KOPT-K1 (cell line): ENCODE data around the gene AMZ2.

Experiments
- H3K27ac ChIP-seq: fragments of 200-600 bp; sonication (generic); 2 replicates; pipeline ENCODE4 v1.5.1; 2016; ENCODE audit warnings: antibody characterized with exemption, mild to moderate bottlenecking, low read depth, low read length; ENCODE audit not compliant: poor library complexity, severe bottlenecking
- H3K36me3 ChIP-seq: fragments of 200-600 bp; sonication (generic); 2 replicates; pipeline ENCODE4 v1.5.1; 2017; ENCODE audit warnings: antibody characterized with exemption, mild to moderate bottlenecking, low read length, moderate library complexity; ENCODE audit not compliant: insufficient read depth
- H3K9me3 ChIP-seq: fragments of 200-600 bp; sonication (generic); 2 replicates; pipeline ENCODE4 v1.5.1; 2017; ENCODE audit warnings: antibody characterized with exemption, low read length, mild to moderate bottlenecking; ENCODE audit not compliant: insufficient read depth, poor library complexity, severe bottlenecking

Gene AMZ2

DNA sequence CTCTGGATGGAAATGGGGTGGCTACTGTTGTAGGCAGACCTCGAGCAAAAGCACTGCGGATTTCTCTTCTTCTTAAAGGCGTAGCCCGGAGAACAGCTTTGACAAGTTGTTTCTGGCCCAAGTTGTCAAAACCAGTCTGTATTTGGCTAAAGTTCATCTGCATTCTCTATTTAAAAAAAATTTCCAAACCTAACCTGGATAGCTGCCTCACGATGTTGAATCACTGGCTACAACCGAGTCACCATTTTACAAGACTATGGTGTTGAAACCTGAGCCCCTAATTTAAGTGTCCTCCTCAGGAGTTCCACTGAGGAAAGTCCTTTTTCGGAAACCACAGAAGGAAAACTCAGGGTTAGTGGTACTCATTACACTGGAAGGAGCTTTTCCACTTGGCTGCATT, 41.6 kb downstream of the AMZ2 start:
- Histone ChIP-seq H3K9me3 (no peaks in the 10 kb centered on the region), H3K36me3 (no peaks in the 10 kb centered on the region; the same call in 1 of the 2 replicates), H3K27ac (peak overlapping the region; percentile 96)

DNA sequence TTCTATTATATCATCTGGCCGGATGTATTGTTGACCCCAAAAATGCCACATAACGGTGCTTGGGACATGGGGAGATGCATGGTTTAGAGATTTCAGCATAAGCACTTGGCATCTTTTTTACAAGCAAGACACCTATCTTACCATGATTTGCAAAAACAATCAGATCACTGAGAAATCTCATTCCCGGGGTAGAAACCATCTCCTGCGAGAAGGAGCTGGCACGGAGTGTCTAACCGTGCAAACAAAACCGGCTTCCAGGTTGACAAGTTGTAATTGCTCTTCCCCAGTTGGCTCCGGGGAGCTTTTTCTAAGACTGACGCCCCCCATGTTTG, 42.1 kb downstream of the AMZ2 start:
- Histone ChIP-seq H3K36me3 (no peaks in the 10 kb centered on the region; the same call in 1 of the 2 replicates), H3K27ac (peak overlapping the region; percentile 96), H3K9me3 (no peaks in the 10 kb centered on the region)

DNA sequence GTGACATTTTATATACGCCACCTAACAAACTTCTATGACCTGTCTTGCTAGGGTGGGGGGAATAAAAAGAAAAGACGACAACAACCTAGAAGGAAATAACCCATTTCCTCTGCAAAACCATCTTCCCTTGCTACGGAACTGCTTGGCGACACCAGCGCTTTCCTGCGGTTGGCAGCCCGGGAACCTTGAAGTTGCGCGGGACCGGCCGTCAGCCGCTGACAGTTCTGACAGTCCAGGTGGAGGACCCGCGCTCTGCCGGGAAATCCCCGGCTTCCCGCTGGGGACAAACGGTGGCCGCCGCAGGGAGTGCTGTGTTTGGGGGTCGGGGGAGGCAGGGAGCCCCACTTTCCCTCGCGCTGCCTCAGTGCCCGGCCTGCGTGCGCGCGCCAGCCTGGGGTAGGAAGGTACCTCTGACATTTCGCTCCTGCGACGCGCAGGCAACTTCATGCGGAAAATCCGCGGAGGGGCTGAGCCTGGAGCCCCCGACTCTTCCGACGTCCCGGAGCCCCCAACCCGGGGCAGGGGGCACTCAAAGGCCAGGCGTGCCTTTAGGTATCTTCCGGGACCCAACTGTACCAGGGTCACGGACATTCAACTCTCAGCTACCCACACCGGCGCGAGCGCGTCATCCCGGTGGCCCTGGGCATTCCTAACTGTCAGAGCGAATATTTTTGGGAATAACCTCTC, 42.6 kb downstream of the AMZ2 start:
- Histone ChIP-seq H3K27ac (peak overlapping the region; percentile 96), H3K9me3 (no peaks in the 10 kb centered on the region), H3K36me3 (no peaks in the 10 kb centered on the region)

DNA sequence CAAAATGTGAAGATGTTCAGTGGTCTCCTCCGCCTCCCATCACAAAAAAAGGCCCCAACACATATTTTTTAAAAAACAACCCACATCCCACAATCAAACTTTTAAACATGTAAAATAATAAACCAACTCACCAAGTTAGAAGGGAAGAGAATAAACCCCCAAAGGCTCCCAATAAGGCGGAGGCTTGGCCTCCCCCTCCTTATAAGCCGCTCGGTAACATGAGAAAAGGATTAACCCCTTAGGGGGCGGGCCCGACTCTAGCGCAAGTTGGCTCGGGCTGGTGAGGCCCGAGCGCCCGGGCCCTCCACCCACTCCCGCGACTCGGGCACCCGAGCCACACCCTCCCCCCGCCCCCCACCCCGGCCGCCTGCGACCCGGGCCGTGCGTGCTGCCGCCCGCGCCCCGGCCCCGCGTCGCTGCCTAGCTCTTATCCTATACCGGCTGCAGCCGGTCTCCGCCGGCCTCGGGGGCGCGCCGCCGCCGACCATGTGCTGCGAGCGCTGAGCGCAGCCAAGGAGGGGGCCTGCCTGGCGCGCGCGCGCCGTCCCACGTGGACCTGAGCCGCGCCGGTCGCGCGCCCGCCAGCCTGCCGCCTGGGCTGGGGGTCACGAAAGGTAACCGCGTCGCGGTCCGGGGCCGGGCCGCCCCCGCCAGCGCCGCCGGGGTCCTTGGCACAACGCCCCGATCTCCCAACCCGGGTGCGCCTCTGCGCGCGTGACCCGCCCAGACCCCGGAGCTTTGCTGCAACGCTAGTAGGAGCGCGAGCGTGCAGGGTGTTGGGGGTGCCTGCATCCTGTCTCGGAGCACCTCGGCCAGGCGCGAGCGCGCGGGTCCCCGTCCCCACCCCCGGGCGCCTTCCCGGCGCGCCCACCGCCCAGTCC, 43.4 kb downstream of the AMZ2 start, which contains the start of the genes ARSG and SLC16A6:
Gene ARSG (plus strand): TSS at position 541 of the 881 bp plus-strand sequence. CDS start 15,999 bp downstream, outside the sequence.
Gene SLC16A6 (minus strand): TSS at position 173 of the 881 bp plus-strand sequence. CDS start 12,807 bp downstream, outside the sequence.
- Histone ChIP-seq H3K36me3 (no peaks in the 10 kb centered on the region), H3K27ac (peak within 1 kb of the TSS; percentile 96), H3K9me3 (no peaks in the 10 kb centered on the region)

DNA sequence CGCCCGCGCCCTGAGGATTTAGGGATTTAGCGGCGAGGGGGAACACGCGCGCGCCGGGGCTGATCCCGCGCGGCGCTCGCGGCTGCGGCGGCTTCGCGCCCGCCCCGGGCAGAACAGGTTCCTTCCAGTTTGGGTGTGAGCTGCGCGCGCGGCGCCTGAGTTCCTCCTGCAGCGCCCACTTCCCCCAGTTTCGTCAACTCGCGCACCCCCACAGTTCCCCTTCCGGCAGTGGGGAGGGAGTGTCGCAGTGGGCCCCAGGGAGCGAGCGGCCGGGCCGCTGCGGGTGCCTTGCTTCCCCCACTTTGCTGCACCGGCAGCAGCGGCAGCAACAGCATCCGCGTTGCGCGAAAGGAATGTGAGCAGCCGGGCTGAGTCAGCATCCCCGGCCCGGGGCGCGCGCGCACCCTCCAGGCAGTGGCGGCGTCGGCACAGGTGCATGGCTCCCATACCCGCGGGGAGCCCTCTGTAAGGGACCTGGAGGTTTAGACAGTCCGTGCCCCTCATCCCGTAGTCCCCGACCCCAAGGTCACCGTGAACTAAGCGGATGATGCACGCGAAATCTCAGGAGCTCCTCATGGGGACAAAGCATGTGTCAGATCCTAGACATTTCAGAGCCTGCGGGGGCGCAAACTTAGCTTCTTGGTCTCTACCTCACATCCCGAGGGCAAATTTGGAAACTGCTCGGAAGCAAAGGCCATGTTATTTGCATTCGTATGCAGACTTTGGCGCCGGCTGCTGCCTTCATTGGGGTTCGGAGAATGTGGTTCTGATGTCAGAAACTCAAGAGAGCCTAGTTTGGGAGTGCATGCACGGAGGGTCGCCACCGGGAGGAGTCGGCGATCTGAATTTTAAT, 44.2 kb downstream of the AMZ2 start:
- H3K27ac ChIP-seq: peak overlapping the region; percentile 96
- no peaks in the 10 kb centered on the region for H3K36me3 ChIP-seq
- H3K9me3 ChIP-seq: no peaks in the 10 kb centered on the region

DNA sequence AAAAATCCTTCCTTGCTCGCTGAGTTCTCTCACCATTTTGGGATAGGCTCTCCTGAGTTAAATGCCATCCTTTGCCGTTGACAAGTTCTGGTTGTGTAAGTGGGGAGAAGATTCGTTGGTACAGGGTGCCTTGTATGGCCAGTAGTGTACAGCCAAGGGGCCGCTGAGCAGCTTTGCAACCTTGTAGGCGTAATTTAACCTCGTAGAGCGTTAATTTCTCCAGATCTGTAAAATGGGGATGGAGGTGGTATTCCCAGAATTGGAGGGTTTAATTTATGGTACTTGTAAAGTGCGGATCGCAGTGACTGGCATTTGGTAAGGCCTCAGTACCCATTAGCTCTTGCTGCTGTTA, 44.8 kb downstream of the AMZ2 start:
- Histone ChIP-seq H3K9me3 (no peaks in the 10 kb centered on the region), H3K27ac (peak overlapping the region; percentile 96), H3K36me3 (no peaks in the 10 kb centered on the region)

DNA sequence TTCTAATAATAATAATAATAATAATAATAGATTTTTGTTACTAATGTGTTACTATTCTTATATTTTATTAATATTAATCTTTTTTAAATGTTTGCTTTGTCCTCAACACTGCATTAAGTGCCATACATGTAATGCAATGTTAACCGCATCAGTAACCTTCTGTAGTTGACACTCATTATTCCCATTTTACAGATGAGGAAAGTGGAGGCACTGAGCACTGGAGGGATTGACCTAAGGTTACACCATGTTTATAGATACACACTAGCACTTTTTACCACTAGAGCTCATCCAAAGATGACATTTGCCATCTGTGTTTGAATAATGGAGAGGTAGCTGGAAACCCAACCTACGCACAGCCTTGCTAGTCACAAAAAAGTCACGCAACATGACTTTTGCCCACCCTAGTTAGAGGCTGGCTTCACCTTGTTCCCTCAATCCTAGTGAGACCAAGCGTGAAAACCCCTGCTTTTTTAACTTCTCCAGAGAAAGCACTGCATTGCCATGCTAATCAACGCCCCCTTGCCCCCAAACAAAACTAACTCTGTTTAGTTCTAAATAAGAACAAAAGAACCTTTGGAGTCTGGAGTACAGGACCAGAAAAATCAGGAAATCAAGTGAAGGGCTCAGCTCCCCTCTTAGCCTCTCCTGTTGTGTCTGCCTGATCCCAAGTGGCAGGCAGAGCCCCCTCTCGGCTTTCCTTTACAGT, 45.8 kb downstream of the AMZ2 start:
- H3K9me3 ChIP-seq: peaks cover 3% of the 10 kb centered on the region
- H3K27ac ChIP-seq: no peak overlapping the region
- H3K36me3 ChIP-seq: no peaks in the 10 kb centered on the region

DNA sequence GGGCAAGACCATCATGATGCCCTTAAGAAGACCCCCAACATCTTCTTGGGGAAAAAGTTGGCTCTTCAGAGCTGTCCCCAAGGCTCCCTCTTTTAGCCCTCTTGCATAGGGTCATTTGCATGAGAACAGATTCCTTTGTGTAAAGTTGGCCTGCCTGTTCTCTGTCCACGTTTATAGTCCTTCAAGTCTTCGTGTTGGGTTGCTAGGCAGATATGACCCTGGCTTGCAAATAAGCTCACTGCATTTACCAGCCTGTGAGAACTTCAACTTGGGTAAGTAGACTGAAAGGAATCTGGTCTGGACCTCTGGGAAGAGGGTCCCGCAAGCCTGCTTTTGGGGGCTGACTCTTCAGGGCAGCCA, 46.3 kb downstream of the AMZ2 start:
- Histone ChIP-seq H3K27ac (no peak overlapping the region), H3K9me3 (peaks cover 3% of the 10 kb centered on the region), H3K36me3 (no peaks in the 10 kb centered on the region)

DNA sequence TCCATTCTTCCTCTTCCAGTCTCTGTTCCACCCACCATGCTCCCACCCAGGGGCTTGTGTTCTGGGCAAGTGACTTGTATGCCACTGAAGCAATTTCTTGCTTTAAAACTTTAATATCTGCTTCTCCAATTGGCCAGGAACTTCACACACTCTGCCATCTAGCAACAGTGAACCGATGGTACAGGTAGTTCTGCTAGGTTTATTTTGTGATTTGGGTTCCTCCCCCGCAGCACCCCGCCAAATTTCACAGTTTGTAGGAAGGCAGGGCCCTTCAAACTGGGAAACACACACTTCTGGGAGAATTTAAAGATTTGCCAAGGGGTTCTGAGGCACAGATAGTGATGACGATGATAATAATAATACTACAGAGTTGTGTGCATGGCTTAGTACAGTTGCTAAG, 46.8 kb downstream of the AMZ2 start:
- H3K36me3 ChIP-seq: no peaks in the 10 kb centered on the region
- peaks cover 3% of the 10 kb centered on the region for H3K9me3 ChIP-seq
- no peak overlapping the region for H3K27ac ChIP-seq

DNA sequence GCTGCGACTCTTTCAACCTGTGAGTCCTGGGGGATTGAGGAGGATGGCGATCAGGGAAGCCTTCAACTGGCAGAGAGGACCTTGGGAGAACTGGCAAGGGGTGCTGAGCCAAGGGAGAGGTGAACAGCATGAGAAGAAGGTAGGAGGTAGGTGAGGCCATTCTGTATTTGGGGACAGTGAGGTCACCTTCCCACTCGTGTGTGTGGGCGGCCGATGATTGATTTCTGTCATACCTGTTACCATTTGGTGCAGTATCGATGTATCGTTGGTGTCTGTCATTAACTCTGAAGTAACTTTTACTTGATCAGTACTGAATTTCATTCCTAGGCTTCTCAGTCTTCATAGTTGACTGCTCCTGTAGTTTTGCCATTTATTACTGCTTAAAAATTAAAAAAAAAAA, 47.2 kb downstream of the AMZ2 start:
- H3K27ac ChIP-seq: no peak overlapping the region
- peaks cover 3% of the 10 kb centered on the region for H3K9me3 ChIP-seq
- H3K36me3 ChIP-seq: no peaks in the 10 kb centered on the region

DNA sequence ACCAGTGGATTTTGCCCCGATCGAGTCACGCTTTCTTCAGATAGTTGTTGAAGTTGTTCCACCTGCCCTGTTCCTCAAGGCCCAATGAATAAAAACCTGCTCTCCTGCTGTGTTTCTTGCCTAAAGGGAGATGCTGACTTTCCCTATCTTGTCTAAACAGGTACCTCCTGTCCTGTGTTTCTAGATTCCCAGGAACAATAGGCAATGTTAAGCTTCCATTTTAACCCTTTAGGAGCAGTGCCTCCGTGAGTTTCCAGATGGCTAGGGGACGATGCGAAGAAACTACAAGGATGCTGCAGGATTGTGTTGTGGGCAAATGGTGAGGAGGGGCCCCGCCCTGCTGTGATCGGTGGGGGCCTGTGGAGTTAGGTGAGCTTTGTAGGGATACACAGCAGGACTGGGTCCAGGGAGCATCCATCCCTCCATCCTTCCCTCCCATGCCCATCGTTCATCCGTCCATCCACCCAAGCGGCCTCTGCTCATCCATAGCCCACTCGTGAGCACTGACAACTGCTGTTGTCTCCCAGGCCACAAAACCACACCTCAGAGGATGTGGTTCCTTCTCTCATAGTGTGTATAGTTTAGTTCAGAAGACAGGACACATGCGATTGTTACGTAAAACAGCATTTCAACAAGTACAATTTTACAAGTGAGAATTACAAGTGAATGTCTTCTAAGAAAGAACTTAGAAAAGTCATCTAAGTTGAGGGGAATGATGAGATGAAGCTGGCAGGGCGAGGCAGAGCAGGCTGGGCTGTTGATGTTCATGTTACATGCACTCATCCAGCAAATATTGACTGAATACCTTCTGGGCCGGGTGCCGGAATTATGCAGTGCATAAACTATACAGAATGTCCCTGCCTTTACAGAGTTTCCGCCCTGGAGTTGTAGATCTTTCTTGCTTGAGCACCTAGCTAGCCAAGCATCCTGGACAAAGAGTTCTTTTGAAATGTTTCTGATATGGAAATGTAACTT, 48.7 kb downstream of the AMZ2 start:
- Histone ChIP-seq H3K9me3 (peaks cover 3% of the 10 kb centered on the region), H3K36me3 (no peaks in the 10 kb centered on the region), H3K27ac (peak overlapping the region; percentile 30)

DNA sequence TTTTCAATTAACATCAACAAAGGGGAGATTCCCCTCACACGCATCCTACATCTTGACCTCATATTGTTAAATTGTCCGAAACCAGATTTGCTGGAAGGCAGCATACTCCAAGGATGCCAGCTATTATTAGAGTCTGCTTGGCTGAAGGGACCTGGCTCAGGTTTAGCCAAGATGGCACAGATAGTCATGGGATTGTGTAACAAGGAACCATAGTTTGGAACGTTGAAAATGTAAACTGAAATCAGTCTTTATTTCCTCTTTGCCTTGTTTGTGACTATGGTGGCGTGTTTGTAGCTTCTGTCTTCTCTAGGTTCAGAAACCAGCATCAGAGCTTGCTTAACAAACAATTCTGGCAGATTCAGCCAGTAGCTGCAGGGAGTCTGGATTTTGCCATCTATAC, 49.4 kb downstream of the AMZ2 start:
- Histone ChIP-seq H3K36me3 (no peaks in the 10 kb centered on the region), H3K27ac (peak overlapping the region; percentile 30), H3K9me3 (peaks cover 3% of the 10 kb centered on the region)

DNA sequence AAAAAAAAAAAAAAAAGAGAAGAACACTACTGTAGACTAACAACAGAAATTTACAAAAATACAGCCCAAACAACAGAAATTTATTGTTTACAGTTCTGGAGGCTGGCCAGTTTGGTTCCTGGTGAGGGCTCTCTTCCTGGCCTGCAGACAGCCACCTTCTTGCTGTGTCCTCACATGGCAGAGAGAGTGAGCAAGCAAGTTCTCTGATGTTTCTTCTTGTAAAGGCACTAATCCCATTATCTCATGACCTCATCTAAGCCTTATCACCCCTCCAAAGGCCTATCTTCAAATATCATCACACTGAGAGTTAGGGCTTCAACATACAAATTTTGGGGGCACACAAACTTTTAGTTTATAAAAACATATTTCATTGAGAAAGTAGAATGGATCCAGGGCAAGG, 50.8 kb downstream of the AMZ2 start:
- Histone ChIP-seq H3K36me3 (no peaks in the 10 kb centered on the region), H3K9me3 (peaks cover 3% of the 10 kb centered on the region), H3K27ac (no peak overlapping the region)

DNA sequence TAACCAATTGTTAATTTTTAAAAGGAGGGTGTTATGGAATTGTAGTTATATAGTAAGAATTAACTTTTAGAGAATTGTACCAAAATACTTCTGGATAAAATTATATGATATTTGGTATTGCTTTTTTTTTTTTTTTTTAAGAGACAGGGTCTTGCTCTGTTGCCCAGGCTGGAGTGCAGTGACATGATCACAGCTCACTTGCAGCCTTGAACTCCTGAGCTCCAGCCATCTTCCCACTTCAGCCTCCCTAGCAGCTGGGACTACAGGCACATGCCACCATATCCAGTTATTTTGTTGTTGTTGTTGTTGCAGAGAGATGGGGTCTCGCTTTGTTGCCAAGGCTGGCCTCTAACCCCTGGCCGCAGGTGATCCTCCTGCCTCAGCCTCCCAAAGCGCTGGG, 52.0 kb downstream of the AMZ2 start:
- Histone ChIP-seq H3K9me3 (peaks cover 3% of the 10 kb centered on the region), H3K27ac (no peak overlapping the region), H3K36me3 (no peaks in the 10 kb centered on the region)
